ENCODE measurements around the gene TRABD2A.
"Not testable (repeated sequence)": the region's sequence is repeated elsewhere in the genome, so short reads cannot be mapped to it uniquely, and the experiment has no call there.

Gene TRABD2A

GRCh38 chr2:84792856-84793522 is 87.9 kb downstream of the TRABD2A start:
- TF ChIP-seq POLR2A (IDR thresholded peaks at IDR 0.05; ENCODE audit: low read depth, low read length), result no peak
- no peak for DNase-seq (ENCODE audit: insufficient read length, low spot score)
- FAIRE-seq, result no peak

- no peak for TF ChIP-seq POLR2A (IDR thresholded peaks at IDR 0.05; ENCODE audit: low read depth, low read length)
- no peak for FAIRE-seq
- no peak for DNase-seq (ENCODE audit: insufficient read length, low spot score)
Observed at GRCh38 chr2:84788498-84788897, 92.4 kb downstream of the TRABD2A start.

- DNase-seq (ENCODE audit: insufficient read length, low spot score) (no peak), FAIRE-seq (no peak)
- TF ChIP-seq POLR2A (IDR thresholded peaks at IDR 0.05; ENCODE audit: low read depth, low read length), result no peak
Observed at GRCh38 chr2:84788027-84788426, 92.9 kb downstream of the TRABD2A start.

GRCh38 chr2:84786601-84787000 is 94.3 kb downstream of the TRABD2A start:
- FAIRE-seq, result no peak
- TF ChIP-seq POLR2A (IDR thresholded peaks at IDR 0.05; ENCODE audit: low read depth, low read length), result no peak
- DNase-seq (ENCODE audit: insufficient read length, low spot score), result no peak

- FAIRE-seq (no peak), DNase-seq (ENCODE audit: insufficient read length, low spot score) (no peak)
- no peak for TF ChIP-seq POLR2A (IDR thresholded peaks at IDR 0.05; ENCODE audit: low read depth, low read length)
Observed at GRCh38 chr2:84785950-84786349, 94.9 kb downstream of the TRABD2A start.

- TF ChIP-seq POLR2A (IDR thresholded peaks at IDR 0.05; ENCODE audit: low read depth, low read length), result no peak
- peak; percentile 27 for FAIRE-seq
Observed at GRCh38 chr2:84782717-84783442, 98.0 kb downstream of the TRABD2A start.

GRCh38 chr2:84781942-84782716 is 98.8 kb downstream of the TRABD2A start:
- DNase-seq (ENCODE audit: insufficient read length, low spot score) (no peak), FAIRE-seq (peak; percentile 82)

More at GRCh38 chr2:84782717-84783442, 98.0 kb downstream of the TRABD2A start:
- DNase-seq (ENCODE audit: insufficient read length, low spot score), result no peak

GRCh38 chr2:84779781-84780180 is 101.1 kb downstream of the TRABD2A start:
- no peak for FAIRE-seq
- DNase-seq (ENCODE audit: insufficient read length, low spot score), result no peak
- TF ChIP-seq POLR2A (IDR thresholded peaks at IDR 0.05; ENCODE audit: low read depth, low read length), result no peak

More at GRCh38 chr2:84781942-84782716, 98.8 kb downstream of the TRABD2A start:
- TF ChIP-seq POLR2A (IDR thresholded peaks at IDR 0.05; ENCODE audit: low read depth, low read length), result no peak

- FAIRE-seq (no peak), DNase-seq (ENCODE audit: insufficient read length, low spot score) (no peak)
- no peak for TF ChIP-seq POLR2A (IDR thresholded peaks at IDR 0.05; ENCODE audit: low read depth, low read length)
Observed at GRCh38 chr2:84778911-84779690, 101.8 kb downstream of the TRABD2A start.

GRCh38 chr2:84776011-84776410 is 104.9 kb downstream of the TRABD2A start:
- DNase-seq (ENCODE audit: insufficient read length, low spot score) (no peak), FAIRE-seq (peak; percentile 81)
- no peak for TF ChIP-seq POLR2A (IDR thresholded peaks at IDR 0.05; ENCODE audit: low read depth, low read length)

GRCh38 chr2:84773562-84773961 is 107.3 kb downstream of the TRABD2A start:
- not testable (repeated sequence) for FAIRE-seq; DNase-seq (ENCODE audit: insufficient read length, low spot score)

All from H54 (cell line).